HG02885 (cell line): ENCODE results near the gene ABHD5.

Experiments used
- ATAC-seq: cut with Tn5 transposase; IDR thresholded peaks from one replicate; pipeline ENCODE4 v1.9.1; 2021; ENCODE audit warnings: mild to moderate bottlenecking; ENCODE audit not compliant: unreplicated experiment, poor library complexity

ABHD5 gene

DNA sequence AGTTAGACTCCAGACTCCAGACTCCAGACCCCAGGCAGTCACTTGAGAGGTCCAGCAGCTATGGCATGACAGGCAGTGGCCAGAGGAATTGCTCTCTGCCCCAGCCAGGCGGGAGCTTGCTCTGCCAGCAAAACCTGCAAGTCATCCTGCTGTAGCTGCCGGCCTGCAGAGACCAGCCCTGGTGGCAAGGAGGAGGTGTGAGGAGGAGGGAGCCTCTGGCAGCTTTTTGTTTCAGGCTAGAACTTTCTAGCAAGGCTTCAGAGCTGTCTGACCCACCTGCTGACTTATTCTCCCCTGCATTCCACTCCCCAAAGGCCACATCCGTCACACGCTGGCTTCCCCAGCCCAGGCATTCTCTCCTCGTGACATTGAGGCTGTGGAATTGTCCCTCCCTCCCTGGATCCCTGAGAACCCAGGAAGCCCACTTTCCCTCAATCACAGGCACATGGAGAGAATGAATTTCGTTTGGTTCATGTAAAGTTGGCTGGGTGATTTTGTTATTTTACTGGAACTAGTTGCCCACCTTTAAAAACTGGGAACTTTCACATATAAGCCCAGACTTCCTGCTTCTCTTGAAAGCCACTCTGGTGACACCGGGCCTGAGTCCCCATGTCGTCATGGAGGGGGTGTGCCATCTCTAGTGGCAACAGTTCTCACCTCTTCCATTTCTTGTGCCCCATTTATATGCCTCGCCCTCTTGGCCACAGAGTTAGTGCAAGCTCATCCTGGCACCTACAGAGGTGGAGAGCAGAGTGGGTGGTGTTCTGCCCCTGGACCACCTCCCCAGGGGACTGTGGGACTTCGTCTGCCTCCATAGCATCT lies 82.7 kb downstream of the ABHD5 start:
- ATAC-seq = no peak

DNA sequence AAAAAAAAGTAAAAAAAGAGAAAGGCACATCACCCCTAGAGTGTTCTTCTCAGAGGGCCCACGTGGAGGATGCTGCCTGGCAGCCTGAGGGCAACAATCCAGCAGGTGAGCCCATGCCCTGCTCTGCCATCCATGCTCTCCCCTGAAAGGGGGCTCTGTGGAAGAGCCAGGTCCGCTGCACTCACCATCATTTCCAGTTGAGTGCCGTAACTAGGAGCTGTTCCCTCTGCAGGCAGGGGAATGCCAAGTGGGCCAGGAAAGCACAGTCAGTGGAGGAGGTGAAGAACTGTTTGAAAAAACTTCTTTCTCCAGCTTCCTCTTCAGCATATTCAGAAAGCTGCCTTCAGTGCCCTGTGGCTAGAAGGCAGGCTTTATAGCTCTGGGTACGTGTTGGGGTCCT lies 84.1 kb downstream of the ABHD5 start:
- ATAC-seq = no peak

DNA sequence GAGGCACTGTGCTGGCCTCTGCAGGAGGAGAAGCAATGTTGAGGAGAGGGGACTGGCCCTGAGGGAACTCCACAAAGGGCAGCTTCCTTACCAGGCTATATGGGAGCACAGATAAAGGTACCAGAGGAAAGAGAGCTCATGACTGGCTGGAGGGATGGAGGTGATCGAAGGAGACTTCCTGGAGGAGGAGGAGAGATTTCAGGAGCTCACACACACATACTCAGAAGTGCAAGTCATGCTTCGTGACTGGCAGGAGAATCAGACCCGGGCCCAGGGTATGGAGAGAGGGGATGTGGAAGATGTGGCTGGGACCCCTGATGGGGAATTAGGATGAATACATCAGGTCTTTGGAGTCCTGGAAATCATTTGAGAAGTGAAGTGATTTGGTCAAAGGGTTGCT lies 85.4 kb downstream of the ABHD5 start:
- no peak for ATAC-seq

DNA sequence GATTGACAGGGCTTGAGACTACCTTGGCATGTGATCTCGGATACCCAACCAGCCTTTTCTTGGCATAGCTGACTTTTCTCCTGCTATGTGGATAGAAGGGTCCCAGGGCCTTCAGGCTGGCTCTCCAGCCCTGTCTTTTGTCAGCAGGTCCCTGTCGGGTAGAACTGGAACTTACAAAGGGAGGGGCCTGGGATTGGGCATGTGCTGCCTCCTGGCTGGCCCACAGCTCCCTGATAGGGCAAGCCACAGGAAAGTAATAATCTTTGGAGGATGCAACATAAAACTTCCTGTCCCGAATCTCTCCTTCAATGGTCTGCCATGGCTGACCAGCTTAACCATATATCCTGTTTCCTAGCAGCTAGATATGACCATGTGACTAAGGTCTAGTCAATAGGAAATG lies 89.1 kb downstream of the ABHD5 start:
- ATAC-seq = no peak

DNA sequence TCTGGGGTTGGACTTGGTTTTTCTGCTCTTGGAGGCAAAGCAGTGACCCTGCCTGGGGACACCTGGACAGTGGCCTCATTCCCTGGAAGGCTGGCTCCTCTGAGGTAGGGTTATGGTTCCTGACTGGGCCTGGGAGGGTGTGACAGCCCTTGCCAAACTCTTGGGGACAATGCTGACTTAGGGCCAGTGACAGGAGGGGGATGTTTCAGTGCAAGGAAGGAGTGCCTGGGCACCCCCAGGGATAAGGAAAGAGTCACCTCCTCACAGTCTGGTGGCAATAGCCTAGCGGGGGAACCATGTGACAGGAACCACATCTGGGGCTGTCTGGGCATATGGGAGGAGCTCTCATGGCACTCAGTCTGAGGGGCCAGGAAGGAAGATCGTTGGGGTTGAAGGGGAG lies 91.8 kb downstream of the ABHD5 start:
- no peak for ATAC-seq
